Esophagus squamous epithelium (tissue), 4 donors: ENCODE data around the gene TRIM29.

Experiments
- POLR2A ChIP-seq, 4 donors: fragments of 450-650 bp; IDR thresholded peaks; one replicate each; pipeline ENCODE4 v1.6.1; 2017; ENCODE audit warnings: antibody characterized with exemption in 4 of 4, mild to moderate bottlenecking in 4 of 4, moderate library complexity in 3 of 4
- TF ChIP-seq, protein P1 (sequence below), 6 experiments: fragments of 450-650 bp in 4 of 6; fragments of 200-600 bp in 2 of 6; sonication (generic) in 2 of 6; IDR thresholded peaks; one replicate each; pipeline ENCODE4 v1.5.1; 2016 to 2019; ENCODE audit warnings: antibody characterized with exemption in 6 of 6, mild to moderate bottlenecking in 4 of 6, moderate library complexity in 4 of 6

GRCh38 chr11:120105576-120105975 is 32.3 kb downstream of the TRIM29 start:
- TF ChIP-seq, protein P1, sequence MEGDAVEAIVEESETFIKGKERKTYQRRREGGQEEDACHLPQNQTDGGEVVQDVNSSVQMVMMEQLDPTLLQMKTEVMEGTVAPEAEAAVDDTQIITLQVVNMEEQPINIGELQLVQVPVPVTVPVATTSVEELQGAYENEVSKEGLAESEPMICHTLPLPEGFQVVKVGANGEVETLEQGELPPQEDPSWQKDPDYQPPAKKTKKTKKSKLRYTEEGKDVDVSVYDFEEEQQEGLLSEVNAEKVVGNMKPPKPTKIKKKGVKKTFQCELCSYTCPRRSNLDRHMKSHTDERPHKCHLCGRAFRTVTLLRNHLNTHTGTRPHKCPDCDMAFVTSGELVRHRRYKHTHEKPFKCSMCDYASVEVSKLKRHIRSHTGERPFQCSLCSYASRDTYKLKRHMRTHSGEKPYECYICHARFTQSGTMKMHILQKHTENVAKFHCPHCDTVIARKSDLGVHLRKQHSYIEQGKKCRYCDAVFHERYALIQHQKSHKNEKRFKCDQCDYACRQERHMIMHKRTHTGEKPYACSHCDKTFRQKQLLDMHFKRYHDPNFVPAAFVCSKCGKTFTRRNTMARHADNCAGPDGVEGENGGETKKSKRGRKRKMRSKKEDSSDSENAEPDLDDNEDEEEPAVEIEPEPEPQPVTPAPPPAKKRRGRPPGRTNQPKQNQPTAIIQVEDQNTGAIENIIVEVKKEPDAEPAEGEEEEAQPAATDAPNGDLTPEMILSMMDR (IDR thresholded peaks at IDR 0.05), result no peak
- no peak for TF ChIP-seq POLR2A (IDR thresholded peaks at IDR 0.05)
